AG04450 (cell line): ENCODE data around the gene PDE10A. TPM values are rescaled to one million over a fixed set of nuclear protein-coding genes. Genes with fewer than 3 reads are reported as not detected.
"Not testable (repeated sequence)": the region's sequence is repeated elsewhere in the genome, so short reads cannot be mapped to it uniquely, and the experiment has no call there.

Experiments used
- CTCF ChIA-PET: fragments of 300-600, 350-600 bp; formaldehyde crosslinking; extraction: SDS; loops from one replicate; lab custom pipeline; 2022; ENCODE audit warnings: antibody characterized with exemption, inconsistent platforms; lab: Charles Lee
- POLR2A ChIA-PET: fragments of 350-600 bp; formaldehyde crosslinking; extraction: SDS; loops from one replicate; lab custom pipeline; 2021; ENCODE audit warnings: antibody characterized with exemption, inconsistent platforms; lab: Yijun Ruan, JAX
- DNase-seq: peaks from one replicate; pipeline ENCODE4 v3.0.0-alpha.2; 2011; ENCODE audit warnings: low read depth, low spot score
- H3K27ac ChIP-seq: one replicate; pipeline ENCODE4 v1.5.1; 2012; ENCODE audit warnings: low read depth, low read length, control low read depth
- H3K27me3 ChIP-seq: one replicate; pipeline ENCODE4 v1.6.0; 2012; ENCODE audit warnings: low read length; ENCODE audit not compliant: control insufficient read depth, insufficient read depth
- H3K4me3 ChIP-seq: 2 replicates; pipeline ENCODE4 v1.5.1; 2011; ENCODE audit warnings: mild to moderate bottlenecking, low read depth, low read length, control low read depth
- H3K9me3 ChIP-seq: 2 replicates; pipeline ENCODE4 v1.5.1; 2012; ENCODE audit warnings: low read length; ENCODE audit not compliant: control insufficient read depth, insufficient read depth
- CTCF ChIP-seq: IDR thresholded peaks from 2 replicates; pipeline ENCODE4 v1.5.1; 2011; ENCODE audit warnings: low read depth, low read length, control low read depth, inconsistent platforms
- polyA plus RNA-seq: library from polyadenylated mRNA; depleted of rRNA; stranded (reverse); fragments of >200 nt; gene quantifications from 2 replicates; pipeline ENCODE4 v1.2.3, GENCODE V29; 2011

The PDE10A gene
- polyA plus RNA-seq, 1 experiment, result 7.8 TPM

GRCh38 chr6:165621940-165622339 lies 41.1 kb downstream of the PDE10A start:
- Histone ChIP-seq H3K27me3 (no peaks in the 10 kb centered on the region), H3K4me3 (no peak overlapping the region), H3K27ac (no peak overlapping the region), H3K9me3 (peaks cover 9% of the 10 kb centered on the region)
- TF ChIP-seq CTCF, result no peak
- POLR2A ChIA-PET, result no interaction called here
- no peak for DNase-seq
- CTCF ChIA-PET, result no interaction called here

GRCh38 chr6:165618891-165619290 lies 44.1 kb downstream of the PDE10A start:
- DNase-seq, H3K27me3 ChIP-seq, H3K9me3 ChIP-seq, CTCF ChIA-PET, POLR2A ChIA-PET, H3K27ac ChIP-seq, H3K4me3 ChIP-seq: not testable (repeated sequence)

GRCh38 chr6:165618241-165618640 lies 44.8 kb downstream of the PDE10A start:
- Histone ChIP-seq H3K27ac (no peak overlapping the region), H3K27me3 (no peaks in the 10 kb centered on the region), H3K4me3 (no peak overlapping the region), H3K9me3 (peaks cover 3% of the 10 kb centered on the region; the same call in 1 of the 2 replicates)
- no peak for TF ChIP-seq CTCF
- no peak for DNase-seq
- ChIA-PET POLR2A (no interaction called here), CTCF (no interaction called here)

GRCh38 chr6:165617528-165617927 lies 45.5 kb downstream of the PDE10A start:
- ChIA-PET CTCF (no interaction called here), POLR2A (no interaction called here)
- Histone ChIP-seq H3K9me3 (peaks cover 3% of the 10 kb centered on the region; the same call in 1 of the 2 replicates), H3K27me3 (no peaks in the 10 kb centered on the region), H3K4me3 (no peak overlapping the region), H3K27ac (no peak overlapping the region)
- no peak for DNase-seq
- TF ChIP-seq CTCF, result no peak

GRCh38 chr6:165616116-165616515 lies 46.9 kb downstream of the PDE10A start:
- no peak for TF ChIP-seq CTCF
- no peak for DNase-seq
- no peaks in the 10 kb centered on the region for H3K27me3 ChIP-seq
- H3K4me3 ChIP-seq, result no peak overlapping the region
- ChIA-PET CTCF (no interaction called here), POLR2A (no interaction called here)
- H3K27ac ChIP-seq, result no peak overlapping the region
- peaks cover 3% of the 10 kb centered on the region; the same call in 1 of the 2 replicates for H3K9me3 ChIP-seq

GRCh38 chr6:165615636-165616035 lies 47.4 kb downstream of the PDE10A start:
- POLR2A ChIA-PET, result no interaction called here
- no peak overlapping the region for H3K4me3 ChIP-seq
- H3K27me3 ChIP-seq, result no peaks in the 10 kb centered on the region
- no peak for DNase-seq
- no peak for TF ChIP-seq CTCF
- CTCF ChIA-PET, result no interaction called here
- peaks cover 3% of the 10 kb centered on the region; the same call in 1 of the 2 replicates for H3K9me3 ChIP-seq
- no peak overlapping the region for H3K27ac ChIP-seq
